SK-N-MC (cell line): ENCODE data around the gene INS.
"Not testable (repeated sequence)": the region's sequence is repeated elsewhere in the genome, so short reads cannot be mapped to it uniquely, and the experiment has no call there.

Experiments
- EZH2 ChIP-seq: fragments of 200-600 bp; sonication (generic); IDR thresholded peaks from one replicate; pipeline ENCODE4 v1.6.1; 2017; ENCODE audit warnings: antibody characterized with exemption
- POLR2AphosphoS5 ChIP-seq: IDR thresholded peaks from 2 replicates; pipeline ENCODE4 v1.6.1; 2012; ENCODE audit warnings: mild to moderate bottlenecking, low read depth, low read length, borderline replicate concordance

DNA sequence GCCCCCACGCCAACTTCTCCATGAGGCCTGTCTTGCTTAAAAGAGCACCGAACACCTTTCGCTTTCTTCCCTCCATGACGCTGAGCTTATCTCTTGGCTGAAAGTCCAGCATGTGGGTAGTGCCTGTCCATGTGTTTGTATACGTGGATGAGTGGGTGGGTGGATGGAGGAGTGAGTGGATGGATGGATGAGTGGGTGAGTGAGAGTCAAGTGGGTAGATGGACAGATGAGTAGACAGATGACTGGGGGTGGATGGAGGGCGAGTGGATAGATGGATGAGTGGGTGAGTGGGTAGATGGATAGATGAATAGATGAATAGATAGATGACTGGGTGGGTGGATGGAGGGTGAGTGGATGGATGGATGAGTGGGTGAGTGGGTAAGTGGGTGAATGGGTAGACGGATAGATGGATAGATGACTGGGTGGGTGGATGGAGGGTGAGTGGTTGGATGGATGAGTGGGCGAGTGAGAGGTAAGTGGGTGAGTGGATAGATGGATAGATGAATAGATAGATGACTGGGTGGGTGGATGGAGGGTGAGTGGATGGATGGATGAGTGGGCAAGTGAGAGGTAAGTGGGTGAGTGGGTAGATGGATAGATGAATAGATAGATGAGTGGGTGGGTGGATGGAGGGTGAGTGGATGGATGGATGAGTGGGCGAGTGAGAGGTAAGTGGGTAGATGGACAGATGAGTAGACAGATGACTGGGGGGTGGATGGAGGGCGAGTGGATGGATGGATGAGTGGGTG, 36.1 kb downstream of the INS start:
- not testable (repeated sequence) for TF ChIP-seq EZH2, POLR2AphosphoS5
